Thoracic aorta (tissue), 2 donors: ENCODE data around the gene PRRG3. TPM values are rescaled to one million over a fixed set of nuclear protein-coding genes. Genes with fewer than 3 reads are reported as not detected.

Experiments
- ATAC-seq: fragments of 150-250 bp; one replicate; pipeline ENCODE4 v1.8.0; 2017; ENCODE audit warnings: low read depth; ENCODE audit not compliant: insufficient number of reproducible peaks, low FRiP score
- DNase-seq: peaks from one replicate; pipeline ENCODE4 v3.0.0-alpha.2; 2020; ENCODE audit warnings: low spot score
- H3K27ac ChIP-seq, 2 donors: fragments of 200-600 bp; sonication (generic); 1 replicate in 1 of 2; 2 replicates in 1 of 2; pipeline ENCODE4 v1.5.1; 2016; ENCODE audit warnings: mild to moderate bottlenecking in 2 of 2, moderate library complexity in 2 of 2
- H3K27me3 ChIP-seq: fragments of 200-600 bp; sonication (generic); replicated peaks from 2 replicates; pipeline ENCODE4 v1.6.0; 2016; ENCODE audit warnings: mild to moderate bottlenecking; ENCODE audit not compliant: insufficient read depth
- H3K36me3 ChIP-seq: fragments of 200-600 bp; sonication (generic); one replicate; pipeline ENCODE4 v1.5.1; 2016
- H3K4me1 ChIP-seq, 2 donors: fragments of 200-600 bp; sonication (generic); 1 replicate in 1 of 2; 2 replicates in 1 of 2; pipeline versions ENCODE4 v1.5.1 to v1.6.0; 2016; ENCODE audit warnings: low read depth in 2 of 2, mild to moderate bottlenecking in 1 of 2; ENCODE audit not compliant: control insufficient read depth in 1 of 2
- H3K4me3 ChIP-seq: fragments of 200-600 bp; sonication (generic); 2 replicates; pipeline ENCODE4 v1.5.1; 2016; ENCODE audit warnings: mild to moderate bottlenecking
- H3K9me3 ChIP-seq: fragments of 200-600 bp; sonication (generic); 2 replicates; pipeline ENCODE4 v1.5.1; 2016
- total RNA-seq, 2 donors: library from RNA; depleted of rRNA; stranded (reverse); fragments of >200 nt; gene quantifications; one replicate each; pipeline versions ENCODE4 v1.1.0 to v1.2.3, GENCODE V29; 2016
- TF ChIP-seq, protein P1 (sequence below): fragments of 200-600 bp; sonication (generic); IDR thresholded peaks from one replicate; pipeline ENCODE4 v1.5.1; 2019; ENCODE audit warnings: antibody characterized with exemption

PRRG3 gene
- total RNA-seq, 2 donors from 2014 or later, result 0.14 to 0.27 TPM

GRCh38 chrX:151697522-151697921, 2.3 kb downstream of the PRRG3 start:
- Histone ChIP-seq H3K36me3 (no peaks in the 10 kb centered on the region), H3K4me1 (no peaks in the 10 kb centered on the region), H3K9me3 (no peaks in the 10 kb centered on the region), H3K27ac (no peak overlapping the region), H3K27me3 (no peaks in the 10 kb centered on the region), H3K4me3 (no peak overlapping the region)
- TF ChIP-seq, protein P1, sequence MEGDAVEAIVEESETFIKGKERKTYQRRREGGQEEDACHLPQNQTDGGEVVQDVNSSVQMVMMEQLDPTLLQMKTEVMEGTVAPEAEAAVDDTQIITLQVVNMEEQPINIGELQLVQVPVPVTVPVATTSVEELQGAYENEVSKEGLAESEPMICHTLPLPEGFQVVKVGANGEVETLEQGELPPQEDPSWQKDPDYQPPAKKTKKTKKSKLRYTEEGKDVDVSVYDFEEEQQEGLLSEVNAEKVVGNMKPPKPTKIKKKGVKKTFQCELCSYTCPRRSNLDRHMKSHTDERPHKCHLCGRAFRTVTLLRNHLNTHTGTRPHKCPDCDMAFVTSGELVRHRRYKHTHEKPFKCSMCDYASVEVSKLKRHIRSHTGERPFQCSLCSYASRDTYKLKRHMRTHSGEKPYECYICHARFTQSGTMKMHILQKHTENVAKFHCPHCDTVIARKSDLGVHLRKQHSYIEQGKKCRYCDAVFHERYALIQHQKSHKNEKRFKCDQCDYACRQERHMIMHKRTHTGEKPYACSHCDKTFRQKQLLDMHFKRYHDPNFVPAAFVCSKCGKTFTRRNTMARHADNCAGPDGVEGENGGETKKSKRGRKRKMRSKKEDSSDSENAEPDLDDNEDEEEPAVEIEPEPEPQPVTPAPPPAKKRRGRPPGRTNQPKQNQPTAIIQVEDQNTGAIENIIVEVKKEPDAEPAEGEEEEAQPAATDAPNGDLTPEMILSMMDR, result no peak
- ATAC-seq (no peak), DNase-seq (no peak)

- DNase-seq, result no peak
- no peak overlapping the region for H3K27ac ChIP-seq
- H3K27me3 ChIP-seq, result no peaks in the 10 kb centered on the region
- H3K36me3 ChIP-seq, result no peaks in the 10 kb centered on the region
- no peak for ATAC-seq
- no peaks in the 10 kb centered on the region for H3K9me3 ChIP-seq
- TF ChIP-seq, protein P1, result no peak
- no peaks in the 10 kb centered on the region for H3K4me1 ChIP-seq
- no peak overlapping the region for H3K4me3 ChIP-seq
Measured at GRCh38 chrX:151698485-151698884, 3.2 kb downstream of the PRRG3 start.

DNA sequence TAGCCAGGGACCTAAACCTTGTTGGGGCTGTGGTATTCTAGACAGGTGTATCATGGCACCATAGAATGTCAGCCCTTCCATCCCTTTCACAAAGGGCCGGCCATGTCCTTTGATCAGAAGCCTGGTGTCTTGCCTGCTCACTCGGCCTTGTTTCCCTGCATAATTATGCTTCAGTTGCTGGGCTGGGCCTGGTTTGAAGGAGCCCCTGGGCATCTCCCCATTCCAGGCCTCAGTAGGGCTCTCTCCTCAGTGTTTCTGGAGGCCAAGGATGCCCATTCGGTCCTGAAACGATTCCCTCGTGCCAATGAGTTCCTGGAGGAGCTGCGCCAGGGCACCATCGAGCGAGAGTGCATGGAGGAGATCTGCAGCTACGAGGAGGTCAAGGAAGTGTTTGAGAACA, 4.5 kb downstream of the PRRG3 start:
- Histone ChIP-seq H3K27ac (no peak overlapping the region), H3K4me1 (no peaks in the 10 kb centered on the region), H3K4me3 (no peak overlapping the region), H3K36me3 (no peaks in the 10 kb centered on the region), H3K9me3 (no peaks in the 10 kb centered on the region), H3K27me3 (no peaks in the 10 kb centered on the region)
- no peak for DNase-seq
- TF ChIP-seq, protein P1, result no peak
- no peak for ATAC-seq

DNA sequence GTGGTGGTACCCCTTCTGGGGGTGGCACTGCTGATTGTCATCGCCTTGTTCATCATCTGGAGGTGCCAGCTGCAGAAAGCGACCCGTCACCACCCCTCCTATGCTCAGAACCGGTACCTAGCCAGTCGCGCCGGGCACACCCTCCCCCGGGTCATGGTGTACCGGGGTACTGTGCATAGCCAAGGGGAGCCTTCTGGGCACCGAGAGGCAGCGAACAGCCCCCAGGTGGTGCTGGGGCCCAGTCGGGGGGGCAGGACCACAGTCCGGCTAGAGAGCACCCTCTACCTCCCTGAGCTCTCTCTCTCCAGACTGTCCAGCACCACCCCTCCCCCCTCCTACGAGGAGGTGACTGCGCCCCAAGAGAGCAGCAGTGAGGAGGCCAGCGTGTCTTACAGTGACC, 5.3 kb downstream of the PRRG3 start:
- H3K4me1 ChIP-seq, result no peaks in the 10 kb centered on the region
- H3K27ac ChIP-seq, result no peak overlapping the region
- ATAC-seq (no peak), DNase-seq (no peak)
- H3K4me3 ChIP-seq, result no peak overlapping the region
- no peaks in the 10 kb centered on the region for H3K9me3 ChIP-seq
- H3K27me3 ChIP-seq, result no peaks in the 10 kb centered on the region
- H3K36me3 ChIP-seq, result no peaks in the 10 kb centered on the region
- TF ChIP-seq, protein P1, result no peak

DNA sequence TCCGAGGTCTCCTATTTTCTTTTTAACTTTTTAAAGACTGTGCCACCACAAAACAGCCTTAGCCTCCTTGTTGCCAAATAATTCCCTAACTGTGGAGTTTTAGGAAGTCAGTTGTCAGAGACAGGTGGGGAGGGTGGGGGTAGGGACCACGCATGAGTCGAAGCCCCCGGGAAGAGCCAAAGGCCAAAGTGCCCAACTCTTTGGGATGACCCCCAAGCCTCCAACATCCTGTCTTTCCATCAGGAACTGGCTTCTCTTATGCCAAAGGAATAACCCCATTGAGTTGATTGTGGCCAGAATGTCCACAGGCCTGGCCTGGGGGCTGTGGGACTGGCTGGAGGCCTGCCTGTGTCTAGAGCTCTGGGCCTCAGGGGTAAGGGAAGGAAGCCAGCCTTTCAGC, 5.8 kb downstream of the PRRG3 start:
- TF ChIP-seq, protein P1, result no peak
- no peak for DNase-seq

More for the DNA sequence above, 5.8 kb downstream of the PRRG3 start:
- Histone ChIP-seq H3K36me3 (no peaks in the 10 kb centered on the region), H3K4me3 (no peak overlapping the region), H3K9me3 (no peaks in the 10 kb centered on the region), H3K4me1 (no peaks in the 10 kb centered on the region), H3K27ac (no peak overlapping the region), H3K27me3 (no peaks in the 10 kb centered on the region)
- no peak for ATAC-seq
